ENCODE data around the gene RNF152.

RNF152 gene

GRCh38 chr18:61893971-61894750, 1.4 kb upstream of the RNF152 start:
- no peak for DNase-seq

- DNase-seq, result no peak
Observed at GRCh38 chr18:61893309-61893970, 633 bp upstream of the RNF152 start.

GRCh38 chr18:61891894-61892293, 913 bp downstream of the RNF152 start:
- DNase-seq, result no peak

- no peak for DNase-seq
Observed at GRCh38 chr18:61891271-61891670, 1.5 kb downstream of the RNF152 start.

- DNase-seq, result no peak
Observed at GRCh38 chr18:61890344-61890743, 2.5 kb downstream of the RNF152 start.

GRCh38 chr18:61889541-61889940, 3.3 kb downstream of the RNF152 start:
- no peak for DNase-seq

GRCh38 chr18:61888622-61889021, 4.2 kb downstream of the RNF152 start:
- DNase-seq, result no peak

GRCh38 chr18:61887838-61888237, 5.0 kb downstream of the RNF152 start:
- DNase-seq, result no peak

GRCh38 chr18:61883547-61883946, 9.3 kb downstream of the RNF152 start:
- no peak for DNase-seq

GRCh38 chr18:61882296-61883004, 10.4 kb downstream of the RNF152 start:
- DNase-seq, result no peak

- DNase-seq, result no peak
Observed at GRCh38 chr18:61876899-61877298, 15.9 kb downstream of the RNF152 start.

- no peak for DNase-seq
Observed at GRCh38 chr18:61870151-61870550, 22.7 kb downstream of the RNF152 start.

GRCh38 chr18:61869636-61870035, 23.2 kb downstream of the RNF152 start:
- no peak for DNase-seq

- DNase-seq, result no peak
Observed at GRCh38 chr18:61865466-61866175, 27.2 kb downstream of the RNF152 start.

- DNase-seq, result no peak
Observed at GRCh38 chr18:61861372-61861771, 31.4 kb downstream of the RNF152 start.

GRCh38 chr18:61860302-61860701, 32.5 kb downstream of the RNF152 start:
- DNase-seq, result no peak

- no peak for DNase-seq
Observed at GRCh38 chr18:61859113-61859512, 33.7 kb downstream of the RNF152 start.

GRCh38 chr18:61856678-61857077, 36.1 kb downstream of the RNF152 start:
- no peak for DNase-seq

GRCh38 chr18:61855449-61856378, 37.1 kb downstream of the RNF152 start:
- no peak for DNase-seq

GRCh38 chr18:61854578-61855448, 38.0 kb downstream of the RNF152 start:
- DNase-seq, result peak; percentile 10

GRCh38 chr18:61853855-61854254, 39.0 kb downstream of the RNF152 start:
- DNase-seq, result no peak
